SU-DHL-6 (cell line): ENCODE data around the gene PDZD7.

Experiments
- EZH2phosphoT487 ChIP-seq: fragments of 200-600 bp; sonication (generic), shearing (Covaris generic); conservative IDR thresholded peaks from 2 replicates; pipeline ENCODE4 v1.6.1; 2018; ENCODE audit warnings: mild to moderate bottlenecking, antibody characterized with exemption, low read length, moderate library complexity, mixed read lengths
- TF ChIP-seq, protein P1 (sequence below): fragments of 200-600 bp; sonication (generic); IDR thresholded peaks from one replicate; pipeline ENCODE4 v1.5.1; 2017; ENCODE audit warnings: antibody characterized with exemption, mild to moderate bottlenecking, low read length, moderate library complexity; ENCODE audit not compliant: insufficient read depth, poor library complexity, severe bottlenecking

DNA sequence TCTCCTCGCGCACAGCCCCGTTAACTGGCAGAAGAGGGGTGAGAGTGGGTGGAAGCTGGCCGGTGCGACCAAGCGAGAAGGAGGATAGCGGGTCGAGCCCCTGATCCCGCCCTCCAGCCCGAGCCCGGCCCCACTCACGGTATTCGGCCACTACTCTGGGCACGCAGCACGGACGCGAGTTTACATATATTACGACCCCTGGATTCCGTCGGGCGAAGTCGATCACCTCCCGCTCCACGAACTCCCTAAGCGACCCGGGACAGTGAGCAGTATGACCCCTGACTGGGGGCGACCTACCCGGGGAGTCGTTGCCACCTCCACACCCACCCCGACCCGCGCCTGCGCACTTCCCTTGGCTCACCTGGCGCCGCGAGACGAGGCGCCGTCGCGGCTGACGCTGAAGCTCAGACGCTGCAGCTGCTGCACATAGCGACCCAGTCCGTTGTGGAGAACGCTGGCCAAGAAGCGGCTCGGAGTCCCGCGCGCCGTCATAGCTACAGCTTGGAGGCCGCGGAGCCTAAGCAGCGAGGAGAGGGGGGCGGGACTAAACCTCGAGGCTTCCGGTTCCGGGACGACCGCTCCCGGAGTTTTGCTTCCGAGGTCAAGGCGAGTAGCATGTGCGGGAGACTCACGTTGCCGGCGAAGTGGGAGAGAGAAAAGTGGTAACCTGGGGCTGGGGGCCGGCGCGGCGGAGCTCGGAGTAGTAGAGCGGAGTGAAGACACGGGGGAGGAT is 43.8 kb downstream of the PDZD7 start, which contains the start of the genes MRPL43 and TWNK:
- TF ChIP-seq, protein P1, sequence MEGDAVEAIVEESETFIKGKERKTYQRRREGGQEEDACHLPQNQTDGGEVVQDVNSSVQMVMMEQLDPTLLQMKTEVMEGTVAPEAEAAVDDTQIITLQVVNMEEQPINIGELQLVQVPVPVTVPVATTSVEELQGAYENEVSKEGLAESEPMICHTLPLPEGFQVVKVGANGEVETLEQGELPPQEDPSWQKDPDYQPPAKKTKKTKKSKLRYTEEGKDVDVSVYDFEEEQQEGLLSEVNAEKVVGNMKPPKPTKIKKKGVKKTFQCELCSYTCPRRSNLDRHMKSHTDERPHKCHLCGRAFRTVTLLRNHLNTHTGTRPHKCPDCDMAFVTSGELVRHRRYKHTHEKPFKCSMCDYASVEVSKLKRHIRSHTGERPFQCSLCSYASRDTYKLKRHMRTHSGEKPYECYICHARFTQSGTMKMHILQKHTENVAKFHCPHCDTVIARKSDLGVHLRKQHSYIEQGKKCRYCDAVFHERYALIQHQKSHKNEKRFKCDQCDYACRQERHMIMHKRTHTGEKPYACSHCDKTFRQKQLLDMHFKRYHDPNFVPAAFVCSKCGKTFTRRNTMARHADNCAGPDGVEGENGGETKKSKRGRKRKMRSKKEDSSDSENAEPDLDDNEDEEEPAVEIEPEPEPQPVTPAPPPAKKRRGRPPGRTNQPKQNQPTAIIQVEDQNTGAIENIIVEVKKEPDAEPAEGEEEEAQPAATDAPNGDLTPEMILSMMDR = no peak
- no peak for TF ChIP-seq EZH2phosphoT487
